GM12878 (cell line): Measurements from ENCODE around the gene HAUS7. TPM values are rescaled to one million over a fixed set of nuclear protein-coding genes. Genes with fewer than 3 reads are reported as not detected.

Source experiments
- ATAC-seq: fragments of 200-7000 bp; cut with Tn5 transposase; 3 replicates; pipeline ENCODE4 v1.9.1; 2020; ENCODE audit warnings: mild to moderate bottlenecking, moderate library complexity
- BruUV-seq: library from RNA; stranded (reverse); fragments of 400-500 nt; replicated peaks from 2 replicates; lab custom pipeline; 2021; lab: Mats Ljungman, UMichigan
- CTCF ChIA-PET: fragments of 300-600 bp; sonication (Branson Sonifier 250); formaldehyde crosslinking; extraction: SDS; loops from one replicate; lab custom pipeline; 2021; ENCODE audit warnings: inconsistent platforms; lab: Yijun Ruan, JAX
- POLR2A ChIA-PET: fragments of 350-600 bp; formaldehyde crosslinking; extraction: SDS; loops from one replicate; lab custom pipeline; 2021; ENCODE audit warnings: inconsistent platforms; lab: Charles Lee
- RAD21 ChIA-PET: fragments of 300-600 bp; sonication (Branson Sonifier 250); formaldehyde crosslinking; loops from one replicate; lab custom pipeline; 2023; ENCODE audit warnings: antibody characterized with exemption; ENCODE audit not compliant: unreplicated experiment; lab: Charles Lee
- SMC1A ChIA-PET: fragments of 300-600 bp; sonication (Branson Sonifier 250); formaldehyde crosslinking; loops from one replicate; lab custom pipeline; 2023; ENCODE audit not compliant: unreplicated experiment, uncharacterized antibody; lab: Charles Lee
- DNase-seq: peaks from one replicate; pipeline ENCODE4 v3.0.0-alpha.2; 2011; ENCODE audit warnings: low read depth, low spot score
- FAIRE-seq: peaks from 3 replicates; lab custom pipeline; 2011; peaks lifted over from hg19 to GRCh38; lab: Jason Lieb, UNC
- H2AFZ ChIP-seq: 2 replicates; pipeline ENCODE4 v1.6.0; 2011; ENCODE audit warnings: low read depth, low read length, control low read depth; ENCODE audit not compliant: control insufficient read depth
- H3K27ac ChIP-seq: 2 replicates; pipeline ENCODE4 v1.5.1; 2011; ENCODE audit warnings: control low read depth; ENCODE audit not compliant: control insufficient read depth, insufficient read depth
- H3K27me3 ChIP-seq, 2 experiments: replicated peaks in 1 of 2; 2 replicates each; pipeline versions ENCODE4 v1.6.0 to v1.6.1; 2011; ENCODE audit warnings: low read length in 1 of 2; ENCODE audit not compliant: control insufficient read depth in 2 of 2, insufficient read depth in 2 of 2
- H3K36me3 ChIP-seq, 2 experiments: 2 replicates each; pipeline ENCODE4 v1.5.1; 2011; ENCODE audit warnings: low read length in 1 of 2; ENCODE audit not compliant: control insufficient read depth in 2 of 2, insufficient read depth in 2 of 2
- H3K4me1 ChIP-seq: 2 replicates; pipeline ENCODE4 v1.6.1; 2011; ENCODE audit warnings: mild to moderate bottlenecking, low read length, moderate library complexity, mixed read lengths; ENCODE audit not compliant: control insufficient read depth, insufficient read depth
- H3K4me2 ChIP-seq: 2 replicates; pipeline ENCODE4 v1.6.0; 2011; ENCODE audit warnings: control low read depth; ENCODE audit not compliant: control insufficient read depth, insufficient read depth
- H3K4me3 ChIP-seq: fragments of 200-600 bp; sonication (generic); 2 replicates; pipeline ENCODE4 v1.5.1; 2016
- H3K79me2 ChIP-seq: 2 replicates; pipeline ENCODE4 v1.6.0; 2011; ENCODE audit warnings: low read length; ENCODE audit not compliant: control insufficient read depth, insufficient read depth
- H3K9ac ChIP-seq: 2 replicates; pipeline ENCODE4 v1.8.0; 2011; ENCODE audit warnings: low read length, control low read depth, mixed read lengths; ENCODE audit not compliant: control insufficient read depth, insufficient read depth
- H3K9me3 ChIP-seq: replicated peaks from 3 replicates; pipeline ENCODE4 v1.5.1; 2011; ENCODE audit warnings: mild to moderate bottlenecking, low read length; ENCODE audit not compliant: control insufficient read depth, insufficient read depth
- H4K20me1 ChIP-seq: 2 replicates; pipeline ENCODE4 v1.6.0; 2011; ENCODE audit not compliant: control insufficient read depth, insufficient read depth
- CEBPB ChIP-seq, 2 experiments: fragments of 150-350 bp in 1 of 2; IDR thresholded peaks; 2 replicates each; pipeline ENCODE4 v1.6.1; 2012 to 2014; ENCODE audit warnings: low read depth in 2 of 2, low read length in 2 of 2, borderline replicate concordance in 1 of 2, inconsistent platforms in 1 of 2
- LARP7 ChIP-seq: fragments of 450-650 bp; IDR thresholded peaks from 2 replicates; pipeline ENCODE4 v1.6.1; 2017; ENCODE audit warnings: mild to moderate bottlenecking
- MTA2 ChIP-seq: fragments of 450-650 bp; IDR thresholded peaks from 2 replicates; pipeline ENCODE4 v1.6.1; 2016; ENCODE audit warnings: low read depth, mild to moderate bottlenecking, moderate library complexity
- POLR2A ChIP-seq: IDR thresholded peaks from 2 replicates; pipeline ENCODE4 v1.6.1; 2011; ENCODE audit warnings: low read depth, mild to moderate bottlenecking, low read length
- SIN3A ChIP-seq: IDR thresholded peaks from 2 replicates; pipeline ENCODE4 v1.6.1; 2012; ENCODE audit warnings: low read depth, low read length, improper control_type of control experiment
- SMC3 ChIP-seq: IDR thresholded peaks from 2 replicates; pipeline ENCODE4 v1.6.1; 2011; ENCODE audit warnings: low read length, improper control_type of control experiment, borderline replicate concordance
- WGBS: methylation state at CpG from one replicate; pipeline ENCODE4 v1.1.6; 2016; ENCODE audit warnings: low lambda C conversion rate; ENCODE audit not compliant: insufficient replicate concordance, insufficient coverage; ENCODE audit errors: missing lambda C conversion rate; 5-methylcytosine and 5-hydroxymethylcytosine counted together
- in situ Hi-C: fragments of 300-500 bp; cut with MboI; formaldehyde crosslinking; loops from 9 replicates; pipeline ENCODE4 v1.14.3; 2018; ENCODE audit warnings: mixed read lengths
- intact Hi-C: fragments of 100-400 bp; cut with micrococcal nuclease; formaldehyde crosslinking; loops from one replicate; pipeline ENCODE4 v1.14.2; 2022; ENCODE audit not compliant: unreplicated experiment
- polyA plus RNA-seq, 11 experiments: library from polyadenylated mRNA; depleted of rRNA in 4 of 11; unstranded in 6 of 11; stranded (reverse) in 5 of 11; fragments of >200 nt; fragmentation: Nextera tagmentation in 4 of 11; fragmentation: Illumina TruSeq in 1 of 11; extraction: Ambion mirVana in 4 of 11; extraction: Trizol in 1 of 11; gene quantifications; 1 replicate in 1 of 11; 2 replicates in 10 of 11; pipeline versions ENCODE4 v1.2.1 to v1.2.3, GENCODE V29; 2011 to 2016; ENCODE audit warnings: inconsistent platforms in 2 of 11, missing spikeins in 2 of 11, low read depth in 1 of 11
- total RNA-seq, 4 experiments: library from RNA; depleted of rRNA in 3 of 4; stranded (reverse); fragments of >200 nt in 3 of 4; fragmentation: Illumina TruSeq in 1 of 4; extraction: Trizol in 1 of 4; gene quantifications; 2 replicates each; pipeline versions ENCODE4 v1.2.1 to v1.2.3, GENCODE V29; 2013 to 2021
- TF ChIP-seq, protein P1 (sequence below): fragments of 450-650 bp; IDR thresholded peaks from 2 replicates; pipeline ENCODE4 v1.6.1; 2016; ENCODE audit warnings: mild to moderate bottlenecking
- TF ChIP-seq, protein P2 (sequence below): IDR thresholded peaks from 2 replicates; pipeline ENCODE4 v1.6.1; 2012; ENCODE audit warnings: low read depth, low read length, improper control_type of control experiment
- TF ChIP-seq, protein P3 (sequence below): fragments of 450-650 bp; IDR thresholded peaks from 2 replicates; pipeline ENCODE4 v1.6.1; 2017; ENCODE audit warnings: borderline replicate concordance
- TF ChIP-seq, protein P4 (sequence below): IDR thresholded peaks from 2 replicates; pipeline ENCODE4 v1.6.1; 2012; ENCODE audit warnings: mild to moderate bottlenecking, low read depth, low read length
- TF ChIP-seq, protein P5 (sequence below): fragments of 450-650 bp; IDR thresholded peaks from 2 replicates; pipeline ENCODE4 v1.6.1; 2018; ENCODE audit warnings: mild to moderate bottlenecking, low read depth, moderate library complexity; ENCODE audit not compliant: partially characterized antibody

The HAUS7 gene
- total and polyA plus RNA-seq, 10 of the 15 experiments (the other 5 are each of a cell fraction or from before 2014, with no cell fraction given), result 6.7 to 63.3 (median 24.1) TPM

DNA sequence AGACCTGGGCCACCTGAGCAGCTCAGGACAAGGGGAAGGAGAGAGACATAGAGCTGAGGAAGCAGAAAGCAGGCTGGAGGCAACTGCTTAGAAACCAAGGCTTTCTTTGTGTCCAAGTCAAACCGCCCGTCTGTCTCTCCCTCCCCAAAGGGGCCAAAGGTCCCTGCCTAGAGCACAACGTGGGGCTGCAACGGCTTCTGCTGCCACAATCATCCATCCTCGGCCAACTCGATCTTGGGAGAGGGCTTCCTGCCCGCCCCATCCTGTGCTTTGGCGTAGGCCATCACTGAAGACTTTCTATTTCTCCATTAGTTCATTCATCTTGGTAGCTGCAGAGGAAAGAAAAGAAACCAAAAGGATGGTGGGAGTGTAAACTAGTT, 22.8 kb downstream of the HAUS7 start (continued):
- TF ChIP-seq MTA2 (no peak), POLR2A (no peak)
- TF ChIP-seq, protein P1, sequence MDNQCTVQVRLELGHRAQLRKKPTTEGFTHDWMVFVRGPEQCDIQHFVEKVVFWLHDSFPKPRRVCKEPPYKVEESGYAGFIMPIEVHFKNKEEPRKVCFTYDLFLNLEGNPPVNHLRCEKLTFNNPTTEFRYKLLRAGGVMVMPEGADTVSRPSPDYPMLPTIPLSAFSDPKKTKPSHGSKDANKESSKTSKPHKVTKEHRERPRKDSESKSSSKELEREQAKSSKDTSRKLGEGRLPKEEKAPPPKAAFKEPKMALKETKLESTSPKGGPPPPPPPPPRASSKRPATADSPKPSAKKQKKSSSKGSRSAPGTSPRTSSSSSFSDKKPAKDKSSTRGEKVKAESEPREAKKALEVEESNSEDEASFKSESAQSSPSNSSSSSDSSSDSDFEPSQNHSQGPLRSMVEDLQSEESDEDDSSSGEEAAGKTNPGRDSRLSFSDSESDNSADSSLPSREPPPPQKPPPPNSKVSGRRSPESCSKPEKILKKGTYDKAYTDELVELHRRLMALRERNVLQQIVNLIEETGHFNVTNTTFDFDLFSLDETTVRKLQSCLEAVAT, result no peak
- TF ChIP-seq, protein P2, sequence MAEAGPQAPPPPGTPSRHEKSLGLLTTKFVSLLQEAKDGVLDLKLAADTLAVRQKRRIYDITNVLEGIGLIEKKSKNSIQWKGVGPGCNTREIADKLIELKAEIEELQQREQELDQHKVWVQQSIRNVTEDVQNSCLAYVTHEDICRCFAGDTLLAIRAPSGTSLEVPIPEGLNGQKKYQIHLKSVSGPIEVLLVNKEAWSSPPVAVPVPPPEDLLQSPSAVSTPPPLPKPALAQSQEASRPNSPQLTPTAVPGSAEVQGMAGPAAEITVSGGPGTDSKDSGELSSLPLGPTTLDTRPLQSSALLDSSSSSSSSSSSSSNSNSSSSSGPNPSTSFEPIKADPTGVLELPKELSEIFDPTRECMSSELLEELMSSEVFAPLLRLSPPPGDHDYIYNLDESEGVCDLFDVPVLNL, result no peak
- TF ChIP-seq, protein P3, sequence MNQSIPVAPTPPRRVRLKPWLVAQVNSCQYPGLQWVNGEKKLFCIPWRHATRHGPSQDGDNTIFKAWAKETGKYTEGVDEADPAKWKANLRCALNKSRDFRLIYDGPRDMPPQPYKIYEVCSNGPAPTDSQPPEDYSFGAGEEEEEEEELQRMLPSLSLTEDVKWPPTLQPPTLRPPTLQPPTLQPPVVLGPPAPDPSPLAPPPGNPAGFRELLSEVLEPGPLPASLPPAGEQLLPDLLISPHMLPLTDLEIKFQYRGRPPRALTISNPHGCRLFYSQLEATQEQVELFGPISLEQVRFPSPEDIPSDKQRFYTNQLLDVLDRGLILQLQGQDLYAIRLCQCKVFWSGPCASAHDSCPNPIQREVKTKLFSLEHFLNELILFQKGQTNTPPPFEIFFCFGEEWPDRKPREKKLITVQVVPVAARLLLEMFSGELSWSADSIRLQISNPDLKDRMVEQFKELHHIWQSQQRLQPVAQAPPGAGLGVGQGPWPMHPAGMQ, result no peak

DNA sequence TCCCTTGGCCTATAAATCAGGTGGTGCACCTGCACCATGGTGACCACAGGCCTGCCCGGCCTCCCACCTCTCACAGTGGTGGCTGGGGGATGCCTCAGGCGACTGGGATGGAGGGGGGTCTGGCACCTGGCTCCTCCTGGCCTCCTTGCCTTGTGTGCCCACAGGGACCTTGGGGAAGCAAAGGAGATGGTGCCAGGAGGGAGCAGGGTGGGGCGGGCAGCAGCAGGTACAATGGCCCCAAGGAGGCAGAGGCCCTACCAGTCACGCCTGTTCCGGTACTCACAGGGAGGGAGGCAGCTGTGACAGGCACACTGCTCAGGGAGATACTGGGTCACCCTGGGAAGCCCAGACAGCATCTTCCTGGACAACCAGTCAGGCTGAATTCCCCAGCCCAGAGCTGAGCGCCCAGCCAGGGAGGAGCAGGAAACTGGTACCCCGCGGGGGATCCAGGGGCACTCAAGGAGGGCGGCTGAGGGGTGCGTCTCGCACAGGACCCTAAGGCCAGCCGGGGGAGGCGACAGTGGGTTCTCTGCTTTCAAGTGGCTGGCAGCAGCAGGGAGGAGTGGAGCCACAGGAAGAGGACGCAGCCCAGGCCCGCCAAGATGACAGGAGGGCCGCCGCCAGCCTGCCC, 23.3 kb downstream of the HAUS7 start:
- H4K20me1 ChIP-seq, result no peaks in the 10 kb centered on the region
- H2AFZ ChIP-seq, result no peak overlapping the region
- intact Hi-C loops (no loop called here), in situ Hi-C loops (no loop called here)
- H3K4me3 ChIP-seq, result no peak overlapping the region
- CTCF ChIA-PET, result no interaction called here
- DNase-seq (no peak), FAIRE-seq (no peak), ATAC-seq (no peak)
- no peaks in the 10 kb centered on the region for H3K36me3 ChIP-seq
- H3K27ac ChIP-seq, result no peak overlapping the region
- no peaks in the 10 kb centered on the region; the same call in 2 of the 3 replicates for H3K9me3 ChIP-seq
- no peak overlapping the region for H3K4me2 ChIP-seq
- BruUV-seq, result no TSS peak
- POLR2A ChIA-PET, result interaction anchor here (0.5 kb wide), 1 partner anchor 18 kb away, joined by 3 read pairs; no protein-coding TSS in a partner anchor
- no peak overlapping the region for H3K9ac ChIP-seq
- no peaks in the 10 kb centered on the region for H3K4me1 ChIP-seq
- H3K79me2 ChIP-seq, result no peaks in the 10 kb centered on the region
- SMC1A ChIA-PET, result no interaction called here
- WGBS, result 77% methylated on average over 17 of the region's 17 CpGs
- no peaks in the 10 kb centered on the region for H3K27me3 ChIP-seq
- RAD21 ChIA-PET, result no interaction called here
- TF ChIP-seq SMC3 (no peak), LARP7 (no peak), CEBPB (IDR thresholded peaks at IDR 0.05; ENCODE audit: borderline replicate concordance in 1 of 2, low read depth in 2 of 2, low read length in 2 of 2) (no peak), SIN3A (no peak)
- TF ChIP-seq, protein P4, sequence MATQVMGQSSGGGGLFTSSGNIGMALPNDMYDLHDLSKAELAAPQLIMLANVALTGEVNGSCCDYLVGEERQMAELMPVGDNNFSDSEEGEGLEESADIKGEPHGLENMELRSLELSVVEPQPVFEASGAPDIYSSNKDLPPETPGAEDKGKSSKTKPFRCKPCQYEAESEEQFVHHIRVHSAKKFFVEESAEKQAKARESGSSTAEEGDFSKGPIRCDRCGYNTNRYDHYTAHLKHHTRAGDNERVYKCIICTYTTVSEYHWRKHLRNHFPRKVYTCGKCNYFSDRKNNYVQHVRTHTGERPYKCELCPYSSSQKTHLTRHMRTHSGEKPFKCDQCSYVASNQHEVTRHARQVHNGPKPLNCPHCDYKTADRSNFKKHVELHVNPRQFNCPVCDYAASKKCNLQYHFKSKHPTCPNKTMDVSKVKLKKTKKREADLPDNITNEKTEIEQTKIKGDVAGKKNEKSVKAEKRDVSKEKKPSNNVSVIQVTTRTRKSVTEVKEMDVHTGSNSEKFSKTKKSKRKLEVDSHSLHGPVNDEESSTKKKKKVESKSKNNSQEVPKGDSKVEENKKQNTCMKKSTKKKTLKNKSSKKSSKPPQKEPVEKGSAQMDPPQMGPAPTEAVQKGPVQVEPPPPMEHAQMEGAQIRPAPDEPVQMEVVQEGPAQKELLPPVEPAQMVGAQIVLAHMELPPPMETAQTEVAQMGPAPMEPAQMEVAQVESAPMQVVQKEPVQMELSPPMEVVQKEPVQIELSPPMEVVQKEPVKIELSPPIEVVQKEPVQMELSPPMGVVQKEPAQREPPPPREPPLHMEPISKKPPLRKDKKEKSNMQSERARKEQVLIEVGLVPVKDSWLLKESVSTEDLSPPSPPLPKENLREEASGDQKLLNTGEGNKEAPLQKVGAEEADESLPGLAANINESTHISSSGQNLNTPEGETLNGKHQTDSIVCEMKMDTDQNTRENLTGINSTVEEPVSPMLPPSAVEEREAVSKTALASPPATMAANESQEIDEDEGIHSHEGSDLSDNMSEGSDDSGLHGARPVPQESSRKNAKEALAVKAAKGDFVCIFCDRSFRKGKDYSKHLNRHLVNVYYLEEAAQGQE, result no peak
- TF ChIP-seq, protein P5, sequence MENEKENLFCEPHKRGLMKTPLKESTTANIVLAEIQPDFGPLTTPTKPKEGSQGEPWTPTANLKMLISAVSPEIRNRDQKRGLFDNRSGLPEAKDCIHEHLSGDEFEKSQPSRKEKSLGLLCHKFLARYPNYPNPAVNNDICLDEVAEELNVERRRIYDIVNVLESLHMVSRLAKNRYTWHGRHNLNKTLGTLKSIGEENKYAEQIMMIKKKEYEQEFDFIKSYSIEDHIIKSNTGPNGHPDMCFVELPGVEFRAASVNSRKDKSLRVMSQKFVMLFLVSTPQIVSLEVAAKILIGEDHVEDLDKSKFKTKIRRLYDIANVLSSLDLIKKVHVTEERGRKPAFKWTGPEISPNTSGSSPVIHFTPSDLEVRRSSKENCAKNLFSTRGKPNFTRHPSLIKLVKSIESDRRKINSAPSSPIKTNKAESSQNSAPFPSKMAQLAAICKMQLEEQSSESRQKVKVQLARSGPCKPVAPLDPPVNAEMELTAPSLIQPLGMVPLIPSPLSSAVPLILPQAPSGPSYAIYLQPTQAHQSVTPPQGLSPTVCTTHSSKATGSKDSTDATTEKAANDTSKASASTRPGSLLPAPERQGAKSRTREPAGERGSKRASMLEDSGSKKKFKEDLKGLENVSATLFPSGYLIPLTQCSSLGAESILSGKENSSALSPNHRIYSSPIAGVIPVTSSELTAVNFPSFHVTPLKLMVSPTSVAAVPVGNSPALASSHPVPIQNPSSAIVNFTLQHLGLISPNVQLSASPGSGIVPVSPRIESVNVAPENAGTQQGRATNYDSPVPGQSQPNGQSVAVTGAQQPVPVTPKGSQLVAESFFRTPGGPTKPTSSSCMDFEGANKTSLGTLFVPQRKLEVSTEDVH, result no peak
